Neural progenitor cell (in vitro differentiated cells): ENCODE results near the gene TTC21B. TPM values are rescaled to one million over a fixed set of nuclear protein-coding genes. Genes with fewer than 3 reads are reported as not detected.

Experiments used
- DNase-seq: peaks from one replicate; pipeline ENCODE4 v3.0.0-alpha.2; 2016; ENCODE audit warnings: low spot score
- H2AFZ ChIP-seq: fragments of 200-600 bp; sonication (generic); replicated peaks from 2 replicates; pipeline ENCODE4 v1.6.1; 2016; ENCODE audit warnings: antibody characterized with exemption
- H3F3A ChIP-seq: fragments of 200-600 bp; sonication (generic); 2 replicates; pipeline ENCODE4 v1.6.1; 2016; ENCODE audit warnings: antibody characterized with exemption, low read depth
- H3K27ac ChIP-seq: fragments of 200-600 bp; sonication (generic); 2 replicates; pipeline ENCODE4 v1.5.1; 2016; ENCODE audit warnings: mild to moderate bottlenecking
- H3K27me3 ChIP-seq: fragments of 200-600 bp; sonication (generic); 2 replicates; pipeline ENCODE4 v1.6.1; 2016; ENCODE audit warnings: mild to moderate bottlenecking, moderate library complexity
- H3K36me3 ChIP-seq: fragments of 200-600 bp; sonication (generic); 2 replicates; pipeline ENCODE4 v1.5.1; 2016
- H3K4me1 ChIP-seq: fragments of 200-600 bp; sonication (generic); 2 replicates; pipeline ENCODE4 v1.6.1; 2016; ENCODE audit warnings: mixed run types
- H3K4me2 ChIP-seq: fragments of 200-600 bp; sonication (generic); 2 replicates; pipeline ENCODE4 v1.6.1; 2016
- H3K4me3 ChIP-seq: fragments of 200-600 bp; sonication (generic); 2 replicates; pipeline ENCODE4 v1.5.1; 2016
- H3K79me2 ChIP-seq: fragments of 200-600 bp; sonication (generic); 2 replicates; pipeline ENCODE4 v1.6.1; 2016; ENCODE audit warnings: low read depth
- H3K9ac ChIP-seq: fragments of 200-600 bp; sonication (generic); 2 replicates; pipeline ENCODE4 v1.6.1; 2016
- H3K9me3 ChIP-seq: fragments of 200-600 bp; sonication (generic); 2 replicates; pipeline ENCODE4 v1.5.1; 2016; ENCODE audit warnings: low read depth
- H4K20me1 ChIP-seq: fragments of 200-600 bp; sonication (generic); 2 replicates; pipeline ENCODE4 v1.6.1; 2016; ENCODE audit warnings: low read depth
- H3K27ac Mint-ChIP-seq: 3 replicates; pipeline ENCODE4 v1.8.0; 2021; ENCODE audit warnings: mixed read lengths
- H3K27me3 Mint-ChIP-seq: 2 replicates; pipeline ENCODE4 v1.8.0; 2022; ENCODE audit warnings: low read depth, mild to moderate bottlenecking, inconsistent platforms, moderate library complexity, mixed read lengths; ENCODE audit not compliant: insufficient read depth
- H3K36me3 Mint-ChIP-seq: 3 replicates; pipeline ENCODE4 v1.8.0; 2021; ENCODE audit warnings: mixed read lengths
- H3K4me1 Mint-ChIP-seq: 3 replicates; pipeline ENCODE4 v1.8.0; 2021; ENCODE audit warnings: mixed read lengths
- H3K4me3 Mint-ChIP-seq: 3 replicates; pipeline ENCODE4 v1.8.0; 2021; ENCODE audit warnings: mild to moderate bottlenecking, moderate library complexity, mixed read lengths
- H3K9me3 Mint-ChIP-seq: 3 replicates; pipeline ENCODE4 v1.8.0; 2020; ENCODE audit warnings: mixed read lengths
- EZH2 ChIP-seq: fragments of 200-600 bp; sonication (generic); IDR thresholded peaks from 2 replicates; pipeline ENCODE4 v1.6.1; 2017; ENCODE audit warnings: antibody characterized with exemption, mild to moderate bottlenecking, moderate library complexity
- EZH2phosphoT487 ChIP-seq: fragments of 200-600 bp; sonication (generic); IDR thresholded peaks from 2 replicates; pipeline ENCODE4 v1.6.1; 2017; ENCODE audit warnings: antibody characterized with exemption
- total RNA-seq: library from RNA; depleted of rRNA; stranded (reverse); fragments of >200 nt; gene quantifications from 2 replicates; pipeline ENCODE4 v1.2.3, GENCODE V29; 2015; ENCODE audit warnings: low replicate concordance
- TF ChIP-seq, protein P1 (sequence below): fragments of 200-600 bp; sonication (generic); IDR thresholded peaks from 2 replicates; pipeline ENCODE4 v1.5.1; 2017; ENCODE audit warnings: antibody characterized with exemption, mild to moderate bottlenecking

Gene TTC21B
- total RNA-seq, 1 donor from 2014 or later: 46.9 TPM

DNA sequence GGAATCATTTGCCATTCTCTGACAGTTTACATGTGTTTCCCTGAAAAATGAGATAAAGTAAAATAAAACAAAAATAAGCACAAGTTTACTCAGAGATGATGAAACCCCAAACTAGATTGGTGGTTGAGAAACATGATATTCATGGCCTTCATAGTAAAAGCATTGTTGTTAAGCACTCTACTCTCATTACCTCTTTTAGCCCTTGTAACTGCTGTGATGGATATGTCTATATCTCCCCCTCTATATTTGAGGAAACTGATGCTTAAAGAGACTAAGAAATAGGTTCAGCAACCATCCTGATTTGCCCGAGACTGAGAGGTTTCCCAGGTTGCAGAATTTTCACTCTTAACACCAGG, 125.7 kb downstream of the TTC21B start:
- Histone ChIP-seq H3K36me3 (no peaks in the 10 kb centered on the region), H3K9me3 (no peaks in the 10 kb centered on the region), H4K20me1 (no peaks in the 10 kb centered on the region), H3K4me1 (no peaks in the 10 kb centered on the region), H3K79me2 (no peaks in the 10 kb centered on the region), H3K27me3 (no peaks in the 10 kb centered on the region), H3K27ac (no peak overlapping the region), H3K9ac (no peak overlapping the region), H3K4me3 (no peak overlapping the region), H2AFZ (no peak overlapping the region), H3K4me2 (no peak overlapping the region), H3F3A (no peaks in the 10 kb centered on the region)
- Mint-ChIP-seq H3K9me3 (no peaks in the 10 kb centered on the region), H3K4me1 (peaks cover 8% of the 10 kb centered on the region), H3K27ac (no peak overlapping the region), H3K36me3 (no peaks in the 10 kb centered on the region), H3K4me3 (no peak overlapping the region), H3K27me3 (no peaks in the 10 kb centered on the region)
- DNase-seq: no peak
- TF ChIP-seq, protein P1, sequence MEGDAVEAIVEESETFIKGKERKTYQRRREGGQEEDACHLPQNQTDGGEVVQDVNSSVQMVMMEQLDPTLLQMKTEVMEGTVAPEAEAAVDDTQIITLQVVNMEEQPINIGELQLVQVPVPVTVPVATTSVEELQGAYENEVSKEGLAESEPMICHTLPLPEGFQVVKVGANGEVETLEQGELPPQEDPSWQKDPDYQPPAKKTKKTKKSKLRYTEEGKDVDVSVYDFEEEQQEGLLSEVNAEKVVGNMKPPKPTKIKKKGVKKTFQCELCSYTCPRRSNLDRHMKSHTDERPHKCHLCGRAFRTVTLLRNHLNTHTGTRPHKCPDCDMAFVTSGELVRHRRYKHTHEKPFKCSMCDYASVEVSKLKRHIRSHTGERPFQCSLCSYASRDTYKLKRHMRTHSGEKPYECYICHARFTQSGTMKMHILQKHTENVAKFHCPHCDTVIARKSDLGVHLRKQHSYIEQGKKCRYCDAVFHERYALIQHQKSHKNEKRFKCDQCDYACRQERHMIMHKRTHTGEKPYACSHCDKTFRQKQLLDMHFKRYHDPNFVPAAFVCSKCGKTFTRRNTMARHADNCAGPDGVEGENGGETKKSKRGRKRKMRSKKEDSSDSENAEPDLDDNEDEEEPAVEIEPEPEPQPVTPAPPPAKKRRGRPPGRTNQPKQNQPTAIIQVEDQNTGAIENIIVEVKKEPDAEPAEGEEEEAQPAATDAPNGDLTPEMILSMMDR: no peak
- TF ChIP-seq EZH2phosphoT487: no peak
- no peak for TF ChIP-seq EZH2

DNA sequence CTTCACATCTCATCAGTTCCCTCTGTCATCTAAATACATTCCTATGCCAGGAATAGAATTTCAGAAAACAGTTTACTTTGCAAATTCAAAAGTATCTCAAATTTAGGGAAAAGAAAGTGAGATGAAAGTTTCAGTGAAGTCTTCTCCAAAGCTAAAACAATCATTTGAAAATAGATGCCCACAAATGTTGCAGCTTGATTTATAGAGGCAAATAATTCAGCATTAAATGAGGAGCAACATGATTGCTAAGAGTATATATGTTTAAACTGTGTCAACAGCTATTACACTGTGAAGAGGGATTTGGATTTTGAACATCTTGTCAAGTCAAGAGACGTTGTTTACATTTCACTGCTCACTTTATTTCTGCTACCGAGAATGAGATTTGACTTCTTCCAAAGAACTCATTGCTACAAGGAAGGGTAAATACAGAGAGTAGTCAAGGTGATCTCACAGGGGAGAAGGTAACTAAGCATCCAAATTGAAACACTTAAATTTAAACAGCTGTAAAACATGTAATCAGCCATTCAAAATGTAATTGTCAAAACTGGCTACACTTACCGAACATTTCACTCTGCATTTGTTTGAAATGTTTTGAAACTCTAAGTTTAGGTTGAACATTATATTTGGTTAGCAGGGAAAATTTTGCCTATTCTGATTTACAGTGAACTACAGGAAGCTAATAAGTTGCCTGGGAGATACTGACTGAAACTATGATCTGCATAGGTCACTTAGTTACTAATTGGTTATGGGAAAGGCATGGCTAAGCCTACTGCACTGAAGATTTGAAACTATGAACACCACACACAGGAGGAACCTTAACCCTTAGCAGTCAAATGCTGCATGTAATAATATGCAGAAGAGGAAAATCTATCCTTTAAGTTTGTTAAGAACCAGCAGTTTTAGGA, 126.3 kb downstream of the TTC21B start:
- Mint-ChIP-seq H3K27ac (no peak overlapping the region), H3K9me3 (no peaks in the 10 kb centered on the region), H3K27me3 (no peaks in the 10 kb centered on the region), H3K36me3 (no peaks in the 10 kb centered on the region), H3K4me3 (no peak overlapping the region), H3K4me1 (peaks cover 8% of the 10 kb centered on the region)
- Histone ChIP-seq H4K20me1 (no peaks in the 10 kb centered on the region), H3K36me3 (no peaks in the 10 kb centered on the region), H3K4me1 (no peaks in the 10 kb centered on the region), H3K4me2 (no peak overlapping the region), H2AFZ (no peak overlapping the region), H3F3A (no peaks in the 10 kb centered on the region), H3K27ac (no peak overlapping the region), H3K9ac (no peak overlapping the region), H3K9me3 (no peaks in the 10 kb centered on the region), H3K27me3 (no peaks in the 10 kb centered on the region), H3K79me2 (no peaks in the 10 kb centered on the region), H3K4me3 (no peak overlapping the region)
- TF ChIP-seq, protein P1: no peak
- TF ChIP-seq EZH2phosphoT487 (no peak), EZH2 (no peak)
- no peak for DNase-seq

DNA sequence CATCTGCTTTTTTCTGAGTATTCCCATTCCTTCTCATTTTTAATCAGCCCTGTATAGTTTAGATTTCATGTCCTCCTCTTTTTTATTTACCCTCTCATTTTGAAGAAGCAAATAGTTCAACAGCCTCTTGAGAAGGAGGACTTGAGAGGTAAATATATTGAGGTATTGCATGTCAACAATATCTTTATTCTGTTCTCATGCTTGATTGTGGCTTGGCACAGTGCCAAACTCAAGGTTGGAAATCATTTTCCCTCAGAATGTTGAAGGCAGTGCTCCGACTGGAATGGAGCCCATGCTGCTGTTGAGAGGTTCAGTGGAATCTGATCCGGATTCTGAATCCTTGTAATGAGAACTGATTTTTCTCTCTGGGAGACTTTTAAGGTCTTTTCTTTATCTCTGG, 128.5 kb downstream of the TTC21B start:
- H3K9me3 ChIP-seq: no peaks in the 10 kb centered on the region
- H3K4me2 ChIP-seq: no peak overlapping the region
- no peaks in the 10 kb centered on the region for H3K27me3 Mint-ChIP-seq
- no peaks in the 10 kb centered on the region for H3K9me3 Mint-ChIP-seq
- no peak overlapping the region for H2AFZ ChIP-seq
- no peaks in the 10 kb centered on the region for H3K79me2 ChIP-seq
- no peak overlapping the region for H3K27ac Mint-ChIP-seq
- H4K20me1 ChIP-seq: no peaks in the 10 kb centered on the region
- no peak for DNase-seq
- H3K27ac ChIP-seq: no peak overlapping the region
- no peaks in the 10 kb centered on the region for H3K36me3 Mint-ChIP-seq
- TF ChIP-seq EZH2 (no peak), EZH2phosphoT487 (no peak)
- TF ChIP-seq, protein P1: no peak
- no peak overlapping the region for H3K4me3 Mint-ChIP-seq
- no peak overlapping the region for H3K9ac ChIP-seq
- no peaks in the 10 kb centered on the region for H3K36me3 ChIP-seq
- H3K4me1 ChIP-seq: no peaks in the 10 kb centered on the region
- no peaks in the 10 kb centered on the region for H3K27me3 ChIP-seq
- peaks cover 8% of the 10 kb centered on the region for H3K4me1 Mint-ChIP-seq
- H3K4me3 ChIP-seq: no peak overlapping the region
- H3F3A ChIP-seq: no peaks in the 10 kb centered on the region

Other genes with a start within 250 kb of the TTC21B start
- gene GALNT3, start 159.5 kb downstream of the TTC21B start, total RNA-seq: 0.65 and 1.9 TPM in 2 replicates
- gene SCN1A, start 174.2 kb upstream of the TTC21B start, total RNA-seq: 1.3 and 2.7 TPM in 2 replicates